Measurements from ENCODE around the gene MAP4K4.

The MAP4K4 gene

DNA sequence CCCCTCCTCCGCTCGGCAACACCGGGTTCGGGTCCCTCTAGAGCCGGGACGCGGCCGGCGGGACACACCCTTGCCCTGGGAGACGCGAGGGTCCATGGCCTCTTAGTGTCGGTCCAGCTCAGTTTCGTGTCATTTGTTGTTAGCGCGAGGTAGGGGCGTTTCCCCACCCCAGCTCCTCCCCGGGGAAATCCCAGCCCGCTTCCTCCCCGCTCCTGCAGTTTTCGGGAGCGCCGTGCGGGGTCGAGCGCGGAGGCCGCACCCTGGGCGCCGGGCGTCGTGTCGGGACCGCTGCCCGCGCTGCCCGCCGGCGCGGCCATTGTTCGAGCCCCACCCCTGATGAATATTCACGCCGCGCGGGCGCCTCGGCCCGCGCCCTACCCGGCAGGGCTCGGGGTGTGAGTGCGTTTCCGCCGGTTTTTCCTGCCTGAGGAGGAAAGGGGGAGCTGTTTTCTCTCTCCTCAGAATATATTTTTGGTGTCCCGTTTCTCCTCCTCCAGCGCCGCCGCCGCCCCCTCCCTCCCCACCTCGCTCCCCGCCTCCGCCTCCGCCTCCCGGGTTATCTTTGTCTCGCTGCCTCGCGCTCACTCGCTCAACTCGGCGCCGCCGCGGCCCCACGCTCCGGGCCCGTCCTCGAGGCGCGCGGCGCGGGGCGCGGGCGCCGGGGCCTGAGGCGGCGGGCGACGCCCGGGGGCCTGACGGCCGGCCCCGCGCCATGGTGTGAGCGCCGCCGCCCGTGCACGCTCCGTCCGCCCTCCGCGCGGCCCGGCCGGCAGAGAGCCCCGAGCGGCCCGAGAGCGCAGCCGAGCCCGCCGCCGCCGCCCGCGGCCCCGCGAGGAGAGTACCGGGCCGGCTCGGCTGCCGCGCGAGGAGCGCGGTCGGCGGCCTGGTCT lies at the start of gene MAP4K4:
Gene MAP4K4 (plus strand): TSS at position 584 of the 890 bp plus-strand sequence. CDS start 374 bp downstream, outside the sequence.
- DNase-seq: peak; percentile 47 to 60

DNA sequence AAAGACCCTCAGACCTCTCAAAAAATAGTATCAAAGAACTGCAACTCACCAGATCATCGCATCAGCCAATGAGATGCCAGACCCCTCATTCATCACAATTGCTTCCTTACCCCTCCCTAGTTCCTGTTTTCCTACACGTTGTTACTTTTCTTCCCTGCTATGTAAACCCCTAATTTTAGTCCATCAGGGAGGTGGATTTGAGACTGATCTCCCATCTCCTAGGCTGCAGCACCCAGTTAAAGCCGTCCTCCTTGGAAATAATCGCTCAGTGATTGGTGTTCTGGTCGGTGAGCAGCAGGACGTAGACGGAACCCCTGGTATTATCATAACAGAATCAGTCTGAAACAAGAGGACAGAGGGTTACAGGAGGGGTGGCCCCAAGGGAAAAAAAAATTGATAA lies 44.0 kb upstream of the MAP4K4 start:
- DNase-seq: no peak

- DNase-seq: no peak
Measured at GRCh38 chr2:101655702-101656422, 41.6 kb upstream of the MAP4K4 start.

DNA sequence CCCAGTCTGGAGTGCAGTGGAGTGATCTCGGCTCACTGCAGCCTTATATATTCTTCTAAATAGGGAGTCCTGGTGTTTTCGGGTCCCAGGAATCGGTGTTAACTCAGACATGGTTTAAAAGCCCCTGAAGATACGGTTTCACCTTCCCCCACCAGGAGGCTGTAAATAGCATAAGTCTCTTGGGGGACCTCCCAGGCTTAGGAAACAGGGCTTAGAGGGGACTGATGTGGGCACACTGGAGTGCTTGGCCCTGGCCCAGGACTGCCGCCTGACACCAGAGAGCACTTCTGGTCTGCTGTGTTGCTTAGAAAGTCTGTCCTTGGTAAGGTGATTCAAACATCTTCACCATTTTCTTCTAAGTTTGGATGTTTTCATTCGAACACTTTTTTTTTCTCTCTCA lies 39.7 kb upstream of the MAP4K4 start:
- no peak for DNase-seq

DNA sequence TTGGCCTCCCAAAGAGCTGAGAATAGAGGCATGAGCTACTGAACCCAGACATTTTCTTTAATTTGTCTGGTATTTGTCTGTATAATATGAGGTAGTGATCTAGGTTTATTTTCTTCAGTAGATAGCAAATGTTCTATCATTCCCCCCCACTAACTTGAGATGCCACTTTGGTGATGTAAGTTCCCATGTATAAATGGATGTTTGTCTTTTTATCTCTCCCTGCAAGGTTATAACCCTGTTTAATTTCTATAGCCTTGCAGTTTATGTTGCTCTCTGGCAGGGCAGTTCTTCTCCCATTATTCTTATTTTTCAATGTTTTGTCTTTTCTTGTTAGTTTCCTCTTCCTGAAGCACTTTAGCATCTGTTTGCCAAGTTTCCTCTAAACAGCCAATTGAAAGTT lies 39.1 kb upstream of the MAP4K4 start:
- DNase-seq: no peak

- no peak for DNase-seq
Measured at GRCh38 chr2:101665312-101665711, 32.2 kb upstream of the MAP4K4 start.

- DNase-seq: no peak
Measured at GRCh38 chr2:101667823-101668222, 29.7 kb upstream of the MAP4K4 start.

- no peak for DNase-seq
Measured at GRCh38 chr2:101672047-101672446, 25.5 kb upstream of the MAP4K4 start.

GRCh38 chr2:101673920-101674319 lies 23.6 kb upstream of the MAP4K4 start:
- DNase-seq: no peak

DNA sequence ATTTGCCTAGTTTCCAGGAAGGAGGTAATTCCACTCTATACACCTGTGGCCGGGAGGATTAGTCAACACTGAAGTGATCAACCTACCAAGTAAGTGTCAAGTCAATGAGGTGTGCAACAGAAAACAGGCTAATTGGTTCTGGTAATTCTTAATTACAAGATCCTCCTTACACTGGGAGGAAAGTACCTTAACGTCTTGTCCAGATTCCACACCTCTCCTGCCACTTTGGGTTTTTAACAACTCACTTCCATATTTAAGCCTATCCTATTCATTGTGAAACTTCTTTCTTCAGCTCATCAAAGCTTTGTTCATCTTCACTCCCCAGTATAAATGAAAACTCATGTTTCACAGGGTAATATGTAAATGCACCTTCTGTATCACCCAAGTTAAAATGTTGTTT lies 22.0 kb upstream of the MAP4K4 start:
- no peak for DNase-seq

DNA sequence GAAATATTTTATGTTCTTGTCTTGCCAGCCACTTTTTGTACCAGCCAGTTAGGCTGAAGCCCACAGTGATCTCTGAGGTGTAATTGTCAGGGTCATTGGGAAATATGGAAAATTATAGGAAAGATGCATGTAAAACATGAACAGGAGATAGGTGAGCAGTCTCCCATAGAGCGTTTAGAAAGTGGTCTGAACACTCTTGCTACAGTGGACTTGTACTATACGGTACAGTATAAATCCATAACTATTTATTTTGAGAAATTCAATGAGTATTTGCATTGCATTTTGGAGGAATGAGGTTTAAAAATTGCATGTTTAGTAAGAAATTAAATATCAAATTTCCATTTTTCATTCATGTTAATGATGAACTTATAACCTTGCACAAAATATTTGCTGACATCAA lies 20.8 kb upstream of the MAP4K4 start:
- DNase-seq: no peak

- DNase-seq: no peak
Measured at GRCh38 chr2:101677658-101678057, 19.8 kb upstream of the MAP4K4 start.

GRCh38 chr2:101678379-101678778 lies 19.1 kb upstream of the MAP4K4 start:
- DNase-seq: no peak

GRCh38 chr2:101679037-101679726 lies 18.3 kb upstream of the MAP4K4 start:
- no peak for DNase-seq

GRCh38 chr2:101679801-101680487 lies 17.6 kb upstream of the MAP4K4 start:
- DNase-seq: no peak

- no peak for DNase-seq
Measured at GRCh38 chr2:101682311-101682710, 15.2 kb upstream of the MAP4K4 start.

DNA sequence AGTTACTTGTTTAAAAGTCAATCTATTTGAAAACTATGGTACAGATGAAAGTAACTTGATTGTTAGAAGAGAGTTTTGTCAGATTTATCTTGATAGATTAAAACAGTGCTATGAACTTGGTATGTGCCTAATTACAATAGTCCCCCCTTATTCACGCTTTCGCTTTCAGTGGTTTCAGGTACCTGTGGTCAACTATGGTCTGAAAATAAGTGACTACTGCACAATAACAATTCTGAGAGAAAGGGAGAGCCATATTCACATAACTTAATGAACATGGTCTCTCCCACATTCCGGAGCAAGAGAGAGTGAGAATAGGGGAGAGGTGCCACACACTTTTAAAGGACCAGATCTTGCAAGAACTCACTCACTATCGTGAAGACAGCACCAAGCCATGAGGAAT lies 13.2 kb upstream of the MAP4K4 start:
- no peak for DNase-seq

GRCh38 chr2:101688261-101688660 lies 9.2 kb upstream of the MAP4K4 start:
- no peak for DNase-seq

GRCh38 chr2:101689114-101689825 lies 8.2 kb upstream of the MAP4K4 start:
- DNase-seq: no peak

DNA sequence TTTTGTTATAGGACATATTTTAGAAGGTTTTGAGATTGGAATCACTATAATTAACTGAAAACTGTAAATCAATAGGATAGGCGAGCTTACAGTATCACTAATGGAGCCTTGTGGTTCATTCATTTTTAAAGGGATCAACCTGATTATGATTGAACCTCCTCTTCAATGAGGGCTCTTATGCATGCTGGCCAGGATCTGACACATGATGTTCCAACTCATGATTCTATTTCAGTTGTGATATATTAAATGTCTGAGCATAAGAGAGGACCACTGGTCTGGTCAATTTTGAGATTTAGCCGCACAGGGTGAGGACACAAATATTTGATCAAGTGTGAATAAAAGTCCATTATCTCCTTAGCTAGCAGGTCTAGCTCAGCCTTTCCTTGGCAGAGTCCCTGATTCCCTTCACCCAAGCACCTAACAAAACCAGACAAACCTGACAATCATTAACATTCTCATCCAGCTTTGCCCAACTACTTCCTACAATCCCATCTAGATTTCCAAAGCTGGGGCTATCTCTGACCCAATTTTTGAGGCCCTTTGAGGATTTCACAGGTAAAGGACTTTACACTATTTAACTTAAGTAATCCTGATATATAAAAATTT lies 6.9 kb upstream of the MAP4K4 start:
- no peak for DNase-seq

DNA sequence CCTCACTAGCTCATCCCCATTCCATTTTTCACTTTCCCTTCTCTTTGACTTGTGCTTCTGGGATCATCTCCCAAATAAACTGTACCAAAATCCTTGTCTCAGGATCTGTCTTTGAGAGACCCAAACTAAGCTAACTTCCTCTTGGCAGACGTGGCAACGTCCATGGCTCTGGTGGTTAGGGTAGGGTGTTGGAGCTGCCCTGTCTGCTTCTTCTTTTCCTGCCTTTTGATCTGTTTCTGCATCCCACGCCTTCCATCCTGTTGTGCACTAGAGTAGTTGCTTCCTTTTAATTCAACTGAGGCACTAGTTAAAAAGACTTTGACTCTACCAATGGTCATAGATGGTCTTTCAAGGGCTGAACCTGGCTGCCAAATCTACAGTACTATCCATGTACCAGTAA lies 5.5 kb upstream of the MAP4K4 start:
- DNase-seq: no peak

GRCh38 chr2:101692766-101693165 lies 4.7 kb upstream of the MAP4K4 start:
- no peak for DNase-seq
